ENCODE results near the gene KCNH1. TPM values are rescaled to one million over a fixed set of nuclear protein-coding genes. Genes with fewer than 3 reads are reported as not detected.
A peak's percentile ranks its signal among the peaks of the same experiment; 100 is the strongest.

KCNH1 gene
- total and polyA plus RNA-seq, 2 of the 4 experiments (the other 2 are of a cell fraction), result 0.27 to 0.54 TPM

- H3K4ac ChIP-seq (ENCODE audit: low read depth, low read length), result no peak overlapping the region
- H2AFZ ChIP-seq (replicated peaks; ENCODE audit: low read length, poor library complexity), result no peak overlapping the region
- no peak overlapping the region for H4K5ac ChIP-seq (ENCODE audit: low read depth, low read length)
- H4K91ac ChIP-seq (ENCODE audit: insufficient read depth, low read depth, low read length), result no peak overlapping the region
- intact Hi-C loops (cut with micrococcal nuclease) (no loop called here), dilution Hi-C loops (cut with HindIII; ENCODE audit: low sequenced_read_pairs, unreplicated experiment) (no loop called here), in situ Hi-C loops (cut with MboI; ENCODE audit: low sequenced_read_pairs) (no loop called here)
- no peaks in the 10 kb centered on the region for H3K4me1 ChIP-seq (ENCODE audit: control insufficient read depth, insufficient read depth, low read length)
- ChIA-PET CTCF (no interaction called here), POLR2A (ENCODE audit: unreplicated experiment) (no interaction called here)
- H3K9me3 ChIP-seq (ENCODE audit: control insufficient read depth, insufficient read depth, low read length), result no peaks in the 10 kb centered on the region
- no peak overlapping the region for H2BK5ac ChIP-seq (ENCODE audit: low read depth, low read length, poor library complexity, severe bottlenecking)
- no peaks in the 10 kb centered on the region for H3K9me1 ChIP-seq (ENCODE audit: insufficient read depth, low read length)
- peak; percentile 4 for DNase-seq
- no peak overlapping the region for H3K56ac ChIP-seq (ENCODE audit: extremely low read depth, insufficient read depth, low read length)
- no peak overlapping the region for H2BK20ac ChIP-seq (ENCODE audit: low read depth, low read length)
- TF ChIP-seq ELK1 (IDR thresholded peaks at IDR 0.05; ENCODE audit: borderline replicate concordance, low read depth, low read length) (no peak), CTCF (conservative IDR thresholded peaks at IDR 0.05; ENCODE audit: low read depth, low read length) (0 out of 2 replicates have a peak, but pooled peaks have one; percentile 4)
- no peak overlapping the region for H3K9ac ChIP-seq (ENCODE audit: low read depth, low read length)
- H2AK5ac ChIP-seq (ENCODE audit: low read depth, low read length), result no peak overlapping the region
- BruUV-seq (replicated peaks), result no TSS peak
- no peaks in the 10 kb centered on the region for H3K27me3 ChIP-seq (ENCODE audit: control insufficient read depth, insufficient read depth, low read length)
- no peak overlapping the region for H2AK9ac ChIP-seq (replicated peaks; ENCODE audit: low read depth, low read length, poor library complexity)
- ATAC-seq (ENCODE audit: low read depth), result peak; percentile 37
- H3K4me2 ChIP-seq (ENCODE audit: low read depth, low read length), result no peak overlapping the region
- no peaks in the 10 kb centered on the region for H3K36me3 ChIP-seq (ENCODE audit: control insufficient read depth, insufficient read depth, low read length)
- no peaks in the 10 kb centered on the region for H4K20me1 ChIP-seq (ENCODE audit: insufficient read depth, low read length)
- H4K8ac ChIP-seq (ENCODE audit: low read depth in 2 of 2, low read length in 2 of 2), result no peak overlapping the region
- 38% methylated on average over 1 of the region's 3 CpGs; no CpG with 5 or more reads in 1 of the 2 experiments for WGBS, 2 experiments (ENCODE audit: extremely low coverage in 2 of 2, insufficient read length in 1 of 2)
- no peak overlapping the region for H2BK15ac ChIP-seq (ENCODE audit: low read depth, low read length)
- no peak overlapping the region for H2BK120ac ChIP-seq (ENCODE audit: low read depth, low read length)
- H3K18ac ChIP-seq (ENCODE audit: low read depth, low read length), result no peak overlapping the region
- H3K79me1 ChIP-seq (ENCODE audit: low read depth in 1 of 2, low read length in 2 of 2), result no peaks in the 10 kb centered on the region
- H3K27ac ChIP-seq (ENCODE audit: insufficient read depth, low read length), result no peak overlapping the region
- no peak overlapping the region for H3K4me3 ChIP-seq (ENCODE audit: insufficient read depth, low read depth, low read length)
- H3K23ac ChIP-seq (ENCODE audit: low read depth, low read length), result no peak overlapping the region
- H3K14ac ChIP-seq (replicated peaks; ENCODE audit: low read depth, low read length), result no peak overlapping the region
These were observed 195.5 kb downstream of the KCNH1 start for GRCh38 chr1:210938416-210938925.
